ENCODE measurements around the gene DCC.

DCC gene

DNA sequence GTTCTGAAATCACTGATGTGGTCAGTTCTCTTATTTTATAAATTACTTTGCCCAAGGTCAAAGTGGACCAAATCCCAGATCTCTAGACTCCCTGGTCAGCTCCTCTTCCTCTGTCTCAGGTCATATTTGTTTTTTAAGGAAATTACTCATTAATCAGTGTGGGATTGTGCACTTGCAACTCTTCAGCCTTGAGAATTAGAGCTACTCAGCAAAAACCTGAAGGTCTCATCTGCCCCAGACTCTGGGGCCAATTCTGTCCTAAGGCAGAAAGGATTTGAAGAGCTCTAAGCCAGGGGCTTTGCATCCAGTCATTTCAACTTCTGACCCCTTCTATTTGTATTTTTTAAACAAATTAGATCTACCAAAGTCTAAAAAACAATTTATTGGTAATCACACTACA is 17.7 kb upstream of the DCC start:
- no peak for DNase-seq (ENCODE audit: low read depth)
- no peak overlapping the region for H3K4me3 ChIP-seq (ENCODE audit: control insufficient read depth, low read depth, low read length)
- TF ChIP-seq, protein P1, sequence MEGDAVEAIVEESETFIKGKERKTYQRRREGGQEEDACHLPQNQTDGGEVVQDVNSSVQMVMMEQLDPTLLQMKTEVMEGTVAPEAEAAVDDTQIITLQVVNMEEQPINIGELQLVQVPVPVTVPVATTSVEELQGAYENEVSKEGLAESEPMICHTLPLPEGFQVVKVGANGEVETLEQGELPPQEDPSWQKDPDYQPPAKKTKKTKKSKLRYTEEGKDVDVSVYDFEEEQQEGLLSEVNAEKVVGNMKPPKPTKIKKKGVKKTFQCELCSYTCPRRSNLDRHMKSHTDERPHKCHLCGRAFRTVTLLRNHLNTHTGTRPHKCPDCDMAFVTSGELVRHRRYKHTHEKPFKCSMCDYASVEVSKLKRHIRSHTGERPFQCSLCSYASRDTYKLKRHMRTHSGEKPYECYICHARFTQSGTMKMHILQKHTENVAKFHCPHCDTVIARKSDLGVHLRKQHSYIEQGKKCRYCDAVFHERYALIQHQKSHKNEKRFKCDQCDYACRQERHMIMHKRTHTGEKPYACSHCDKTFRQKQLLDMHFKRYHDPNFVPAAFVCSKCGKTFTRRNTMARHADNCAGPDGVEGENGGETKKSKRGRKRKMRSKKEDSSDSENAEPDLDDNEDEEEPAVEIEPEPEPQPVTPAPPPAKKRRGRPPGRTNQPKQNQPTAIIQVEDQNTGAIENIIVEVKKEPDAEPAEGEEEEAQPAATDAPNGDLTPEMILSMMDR (IDR thresholded peaks at IDR 0.05; ENCODE audit: control insufficient read depth, insufficient read depth, low read depth, low read length, missing control alignments), result no peak

DNA sequence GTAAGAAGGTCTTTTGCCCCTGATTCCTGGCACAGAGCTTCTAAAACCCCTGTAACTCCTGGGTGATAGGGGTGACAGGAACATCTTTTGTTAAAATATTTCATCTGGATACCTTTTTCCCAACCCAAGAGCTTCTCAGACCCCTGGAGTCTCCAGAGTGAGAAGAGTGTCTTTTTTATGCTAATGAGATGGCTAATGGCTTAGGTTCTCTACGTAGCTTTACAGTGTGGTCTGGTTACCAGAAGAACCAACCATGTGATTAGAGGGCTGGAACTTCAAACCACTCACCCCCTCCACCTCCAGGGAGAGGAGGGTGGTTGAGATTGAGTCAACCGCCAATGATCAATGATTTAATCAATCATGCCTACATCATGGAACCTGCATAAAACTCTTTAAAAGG is 16.2 kb upstream of the DCC start:
- no peak for DNase-seq (ENCODE audit: low read depth)
- TF ChIP-seq, protein P1 (IDR thresholded peaks at IDR 0.05; ENCODE audit: control insufficient read depth, insufficient read depth, low read depth, low read length, missing control alignments), result no peak
- no peak overlapping the region for H3K4me3 ChIP-seq (ENCODE audit: control insufficient read depth, low read depth, low read length)

DNA sequence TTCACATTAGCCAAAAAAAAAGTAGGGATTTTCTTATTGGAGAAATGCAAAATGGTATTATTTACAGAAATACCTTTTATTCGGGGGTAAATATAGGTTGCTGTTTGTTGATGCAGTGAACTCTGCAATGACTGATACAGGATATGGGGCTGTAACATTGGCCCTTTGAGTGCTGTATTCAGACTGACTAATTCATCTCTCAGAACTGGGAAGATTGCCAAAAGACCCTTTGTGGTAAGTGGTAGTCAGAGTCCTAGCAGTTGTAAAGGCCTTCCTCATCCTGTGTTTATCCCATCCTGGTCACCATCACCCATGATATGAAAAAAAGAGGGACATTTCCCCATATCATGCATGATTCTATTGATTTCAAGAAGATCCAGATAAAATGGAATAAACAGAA is 14.0 kb upstream of the DCC start:
- DNase-seq (ENCODE audit: low read depth), result no peak
- no peak overlapping the region for H3K4me3 ChIP-seq (ENCODE audit: control insufficient read depth, low read depth, low read length)
- TF ChIP-seq, protein P1 (IDR thresholded peaks at IDR 0.05; ENCODE audit: control insufficient read depth, insufficient read depth, low read depth, low read length, missing control alignments), result no peak

DNA sequence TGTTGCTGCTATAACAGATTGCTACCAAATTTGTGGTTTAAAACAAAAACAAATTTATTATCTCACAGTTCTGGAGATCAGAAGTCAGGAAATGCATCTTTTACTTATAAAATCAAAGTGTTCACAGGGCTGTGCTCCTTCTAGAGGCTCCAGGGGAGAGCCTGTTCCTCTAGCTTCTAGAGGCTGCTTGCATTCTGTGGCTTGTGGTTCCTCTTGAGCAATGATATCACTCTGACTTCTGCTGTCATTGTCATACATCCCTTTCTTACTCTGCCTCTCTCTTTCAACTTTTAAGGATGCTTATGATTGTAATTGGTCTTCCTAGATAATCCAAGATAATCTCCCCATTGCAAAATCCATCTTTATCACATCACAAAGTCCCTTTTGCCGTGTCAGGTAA is 6.1 kb upstream of the DCC start:
- TF ChIP-seq, protein P1 (IDR thresholded peaks at IDR 0.05; ENCODE audit: control insufficient read depth, insufficient read depth, low read depth, low read length, missing control alignments), result no peak
- no peak for DNase-seq (ENCODE audit: low read depth)
- no peak overlapping the region for H3K4me3 ChIP-seq (ENCODE audit: control insufficient read depth, low read depth, low read length)

- TF ChIP-seq, protein P1 (IDR thresholded peaks at IDR 0.05; ENCODE audit: control insufficient read depth, insufficient read depth, low read depth, low read length, missing control alignments), result no peak
- H3K4me3 ChIP-seq (ENCODE audit: control insufficient read depth, low read depth, low read length), result no peak overlapping the region
- DNase-seq (ENCODE audit: low read depth), result no peak
Observed at GRCh38 chr18:52334307-52334706, 5.7 kb upstream of the DCC start.

DNA sequence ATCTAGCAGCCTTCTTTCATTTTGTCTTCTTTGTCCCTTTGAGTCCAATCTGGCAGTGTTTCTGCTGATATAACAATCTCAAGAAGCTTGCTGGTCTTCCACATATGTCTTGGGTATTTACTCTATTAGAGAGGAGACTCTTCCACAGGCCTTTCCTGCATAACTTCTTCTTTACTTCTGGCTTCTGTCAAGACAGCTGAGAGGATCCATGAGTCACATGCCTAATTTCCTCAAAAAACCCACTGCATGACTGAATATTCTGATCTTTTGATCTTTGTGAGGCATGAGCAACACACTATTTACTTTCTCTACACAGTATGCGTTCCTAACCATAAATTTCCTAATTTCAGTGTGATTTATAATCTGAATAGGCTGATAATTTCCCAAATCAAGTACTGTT is 5.1 kb upstream of the DCC start:
- no peak for DNase-seq (ENCODE audit: low read depth)
- no peak overlapping the region for H3K4me3 ChIP-seq (ENCODE audit: control insufficient read depth, low read depth, low read length)
- TF ChIP-seq, protein P1 (IDR thresholded peaks at IDR 0.05; ENCODE audit: control insufficient read depth, insufficient read depth, low read depth, low read length, missing control alignments), result no peak

- DNase-seq (ENCODE audit: low read depth), result no peak
- TF ChIP-seq, protein P1 (IDR thresholded peaks at IDR 0.05; ENCODE audit: control insufficient read depth, insufficient read depth, low read depth, low read length, missing control alignments), result no peak
- H3K4me3 ChIP-seq (ENCODE audit: control insufficient read depth, low read depth, low read length), result no peak overlapping the region
Observed at GRCh38 chr18:52337276-52337675, 2.7 kb upstream of the DCC start.
